ENCODE measurements around the gene MBNL3. TPM values are rescaled to one million over a fixed set of nuclear protein-coding genes. Genes with fewer than 3 reads are reported as not detected.

Gene MBNL3
- total RNA-seq, 1 experiment from 2014 or later, result 17.7 TPM

GRCh38 chrX:132474544-132475248 is 14.1 kb downstream of the MBNL3 start:
- Mint-ChIP-seq H3K27me3 (ENCODE audit: insufficient read depth, unreplicated experiment) (peaks cover 31% of the 10 kb centered on the region), H3K27ac (ENCODE audit: low read depth, unreplicated experiment) (no peak overlapping the region), H3K4me3 (ENCODE audit: unreplicated experiment) (no peak overlapping the region), H3K4me1 (ENCODE audit: insufficient read depth, unreplicated experiment) (peaks cover 6% of the 10 kb centered on the region), H3K36me3 (ENCODE audit: insufficient read depth, unreplicated experiment) (no peaks in the 10 kb centered on the region), H3K9me3 (ENCODE audit: unreplicated experiment) (no peaks in the 10 kb centered on the region)
- no peak for DNase-seq (ENCODE audit: unreplicated experiment)
- no peak for TF ChIP-seq CTCF (IDR thresholded peaks at IDR 0.05; ENCODE audit: unreplicated experiment)
- CTCF ChIA-PET, result interaction anchor here (0.7 kb wide), 1 partner anchor 14 kb away, joined by 3 read pairs; no protein-coding TSS in a partner anchor
- no TSS peak for BruUV-seq (replicated peaks)
- POLR2A ChIA-PET, result no interaction called here
- intact Hi-C loops (cut with micrococcal nuclease), result no loop called here

- no peaks in the 10 kb centered on the region for H3K36me3 Mint-ChIP-seq (ENCODE audit: insufficient read depth, unreplicated experiment)
- H3K27me3 Mint-ChIP-seq (ENCODE audit: insufficient read depth, unreplicated experiment), result peaks cover 37% of the 10 kb centered on the region
- no peak for TF ChIP-seq CTCF (IDR thresholded peaks at IDR 0.05; ENCODE audit: unreplicated experiment)
- POLR2A ChIA-PET, result no interaction called here
- H3K4me1 Mint-ChIP-seq (ENCODE audit: insufficient read depth, unreplicated experiment), result peaks cover 6% of the 10 kb centered on the region
- no peak overlapping the region for H3K4me3 Mint-ChIP-seq (ENCODE audit: unreplicated experiment)
- no peaks in the 10 kb centered on the region for H3K9me3 Mint-ChIP-seq (ENCODE audit: unreplicated experiment)
- DNase-seq (ENCODE audit: unreplicated experiment), result no peak
- intact Hi-C loops (cut with micrococcal nuclease), result no loop called here
- no TSS peak for BruUV-seq (replicated peaks)
- no peak overlapping the region for H3K27ac Mint-ChIP-seq (ENCODE audit: low read depth, unreplicated experiment)
- CTCF ChIA-PET, result interaction anchor here (0.7 to 1.1 kb wide), 2 partner anchors 11 kb away, joined by 3 read pairs; no protein-coding TSS in a partner anchor
Measured at GRCh38 chrX:132472397-132472796, 16.4 kb downstream of the MBNL3 start.

GRCh38 chrX:132470831-132471230 is 18.0 kb downstream of the MBNL3 start:
- no peak for TF ChIP-seq CTCF (IDR thresholded peaks at IDR 0.05; ENCODE audit: unreplicated experiment)
- Mint-ChIP-seq H3K27ac (ENCODE audit: low read depth, unreplicated experiment) (no peak overlapping the region), H3K36me3 (ENCODE audit: insufficient read depth, unreplicated experiment) (no peaks in the 10 kb centered on the region), H3K4me3 (ENCODE audit: unreplicated experiment) (no peak overlapping the region), H3K27me3 (ENCODE audit: insufficient read depth, unreplicated experiment) (peaks cover 50% of the 10 kb centered on the region), H3K9me3 (ENCODE audit: unreplicated experiment) (no peaks in the 10 kb centered on the region), H3K4me1 (ENCODE audit: insufficient read depth, unreplicated experiment) (peaks cover 6% of the 10 kb centered on the region)
- CTCF ChIA-PET, result no interaction called here
- no TSS peak for BruUV-seq (replicated peaks)
- no peak for DNase-seq (ENCODE audit: unreplicated experiment)
- intact Hi-C loops (cut with micrococcal nuclease), result no loop called here
- POLR2A ChIA-PET, result interaction anchor here (0.8 kb wide), 1 partner anchor 9 kb away, joined by 3 read pairs; no protein-coding TSS in a partner anchor

GRCh38 chrX:132470179-132470578 is 18.7 kb downstream of the MBNL3 start:
- ChIA-PET POLR2A (interaction anchor here (0.8 kb wide), 1 partner anchor 10 kb away, joined by 3 read pairs; no protein-coding TSS in a partner anchor), CTCF (no interaction called here)
- no peak for DNase-seq (ENCODE audit: unreplicated experiment)
- Mint-ChIP-seq H3K4me1 (ENCODE audit: insufficient read depth, unreplicated experiment) (peaks cover 5% of the 10 kb centered on the region), H3K9me3 (ENCODE audit: unreplicated experiment) (no peaks in the 10 kb centered on the region), H3K4me3 (ENCODE audit: unreplicated experiment) (no peak overlapping the region), H3K27ac (ENCODE audit: low read depth, unreplicated experiment) (no peak overlapping the region), H3K36me3 (ENCODE audit: insufficient read depth, unreplicated experiment) (no peaks in the 10 kb centered on the region), H3K27me3 (ENCODE audit: insufficient read depth, unreplicated experiment) (peaks cover 46% of the 10 kb centered on the region)
- no TSS peak for BruUV-seq (replicated peaks)
- TF ChIP-seq CTCF (IDR thresholded peaks at IDR 0.05; ENCODE audit: unreplicated experiment), result no peak
- intact Hi-C loops (cut with micrococcal nuclease), result no loop called here
